Adrenal gland (tissue), 5 donors: ENCODE data around the gene CD33.

Source experiments
- CTCF ChIP-seq, 6 experiments: fragments of 450-650 bp in 4 of 6; fragments of 200-600 bp in 2 of 6; sonication (generic) in 1 of 6; IDR thresholded peaks; 1 replicate in 5 of 6; 2 replicates in 1 of 6; pipeline versions ENCODE4 v1.5.1 to v1.8.0; 2016 to 2021; ENCODE audit warnings: antibody characterized with exemption in 6 of 6, mild to moderate bottlenecking in 2 of 6, moderate library complexity in 1 of 6
- POLR2A ChIP-seq, 2 donors: fragments of 450-650 bp; IDR thresholded peaks; one replicate each; pipeline ENCODE4 v1.6.1; 2017; ENCODE audit warnings: antibody characterized with exemption in 2 of 2, mild to moderate bottlenecking in 2 of 2, moderate library complexity in 1 of 2
- donor health status: DM: no; HTN: no; CAD: no.

DNA sequence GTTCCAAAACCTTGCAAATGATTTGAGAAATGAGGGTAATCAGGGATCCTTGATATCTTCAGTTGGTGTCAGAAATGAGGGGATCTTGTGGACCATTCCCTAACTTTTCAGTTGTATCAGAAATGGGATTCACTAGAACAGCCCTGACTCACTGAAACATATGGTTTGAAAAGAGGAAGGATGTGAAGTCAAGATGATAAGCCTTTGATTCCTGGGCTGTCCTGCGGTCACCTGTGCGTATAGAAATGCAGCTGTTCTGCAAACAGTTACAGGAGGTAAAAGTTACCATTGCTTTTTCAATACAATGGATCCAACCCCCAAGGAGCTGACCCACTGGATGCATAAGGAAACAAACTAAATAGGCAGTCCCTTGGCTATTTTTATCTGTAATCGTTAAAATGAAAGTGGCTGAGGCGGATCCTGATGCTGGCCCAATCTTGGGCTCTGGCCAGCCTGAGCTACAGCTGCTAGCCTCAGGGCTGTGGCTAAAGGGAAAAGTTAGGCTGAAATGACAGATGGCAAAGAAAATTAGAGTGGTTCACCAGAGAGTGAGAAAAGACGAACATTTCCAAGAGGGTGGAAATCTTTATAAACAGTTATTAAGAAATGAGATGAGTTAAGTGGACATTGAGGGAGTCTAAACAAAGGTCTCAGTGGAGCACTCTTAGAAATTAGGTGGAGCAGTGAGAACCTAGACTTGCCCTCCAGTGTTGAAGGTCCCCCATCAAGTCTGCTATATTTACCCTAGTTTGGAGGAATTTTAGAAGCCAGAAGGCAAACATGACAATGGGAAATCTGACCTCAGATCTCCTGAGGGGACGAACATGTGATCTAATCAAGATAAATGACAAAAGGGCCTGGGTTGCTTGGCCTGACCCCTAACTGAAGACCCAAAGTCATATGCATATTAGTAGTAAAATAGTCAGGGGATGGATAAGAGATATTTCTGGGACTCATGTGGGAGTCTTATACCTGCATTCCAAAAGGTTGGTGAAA is 33.6 kb downstream of the CD33 start:
- no peak for TF ChIP-seq CTCF (IDR thresholded peaks at IDR 0.05)
- no peak for TF ChIP-seq POLR2A (IDR thresholded peaks at IDR 0.05)
